ENCODE results near the gene TADA2A.

Gene TADA2A

GRCh38 chr17:37465069-37465616 lies 58.5 kb downstream of the TADA2A start:
- no peak for DNase-seq

DNA sequence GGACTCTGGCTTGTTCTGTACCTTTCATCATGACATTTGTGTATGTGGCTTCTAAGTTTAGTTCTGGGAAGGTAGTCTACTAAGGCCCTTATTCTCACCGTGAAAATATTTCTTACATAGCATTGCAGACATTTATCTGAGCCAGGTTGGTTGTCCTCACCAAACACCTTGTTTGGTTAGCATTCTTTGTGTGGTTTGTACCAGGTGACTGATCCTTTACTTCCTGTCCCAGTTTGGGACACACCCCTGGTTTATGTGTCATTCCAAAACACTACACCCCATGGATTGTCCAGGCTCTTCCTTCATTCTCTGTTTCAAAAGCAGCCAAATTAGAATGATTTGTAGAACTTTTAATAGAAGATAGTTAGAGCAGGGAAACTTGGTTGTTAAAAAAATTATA lies 59.8 kb downstream of the TADA2A start:
- DNase-seq: no peak

- no peak for DNase-seq
Observed at GRCh38 chr17:37470181-37470580, 63.5 kb downstream of the TADA2A start.

DNA sequence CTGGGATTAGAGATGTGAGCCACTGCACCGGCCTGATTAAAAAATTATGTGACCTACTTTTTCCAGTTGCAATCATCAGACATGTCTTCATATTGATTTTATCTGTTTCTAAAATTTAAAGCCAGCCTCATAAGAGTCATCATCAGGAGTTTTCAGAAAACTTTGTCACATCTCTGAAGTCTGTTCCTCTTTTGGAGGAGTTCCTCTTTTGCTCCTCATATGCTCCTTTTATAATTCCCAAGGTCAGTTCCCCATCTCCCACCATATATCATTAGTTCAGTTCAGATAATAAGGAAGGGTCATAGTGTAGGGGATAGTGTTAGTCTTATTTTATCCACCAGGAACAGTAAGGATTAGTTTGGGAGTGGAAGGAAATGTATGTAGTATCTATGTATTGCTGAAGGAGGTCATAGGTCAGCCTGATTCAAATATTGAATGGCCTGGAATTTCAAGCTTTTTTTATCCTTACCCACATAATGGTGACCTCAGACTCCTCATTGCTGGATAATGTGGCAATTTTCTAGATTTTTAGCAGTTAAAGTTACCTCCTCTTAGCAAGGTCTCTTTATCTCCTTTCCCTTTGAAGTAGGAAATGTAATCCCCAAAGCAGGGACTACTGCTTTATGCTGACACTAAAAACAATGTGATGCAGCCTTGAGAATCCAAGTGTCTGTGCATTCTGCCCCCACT lies 69.2 kb downstream of the TADA2A start:
- no peak for DNase-seq

DNA sequence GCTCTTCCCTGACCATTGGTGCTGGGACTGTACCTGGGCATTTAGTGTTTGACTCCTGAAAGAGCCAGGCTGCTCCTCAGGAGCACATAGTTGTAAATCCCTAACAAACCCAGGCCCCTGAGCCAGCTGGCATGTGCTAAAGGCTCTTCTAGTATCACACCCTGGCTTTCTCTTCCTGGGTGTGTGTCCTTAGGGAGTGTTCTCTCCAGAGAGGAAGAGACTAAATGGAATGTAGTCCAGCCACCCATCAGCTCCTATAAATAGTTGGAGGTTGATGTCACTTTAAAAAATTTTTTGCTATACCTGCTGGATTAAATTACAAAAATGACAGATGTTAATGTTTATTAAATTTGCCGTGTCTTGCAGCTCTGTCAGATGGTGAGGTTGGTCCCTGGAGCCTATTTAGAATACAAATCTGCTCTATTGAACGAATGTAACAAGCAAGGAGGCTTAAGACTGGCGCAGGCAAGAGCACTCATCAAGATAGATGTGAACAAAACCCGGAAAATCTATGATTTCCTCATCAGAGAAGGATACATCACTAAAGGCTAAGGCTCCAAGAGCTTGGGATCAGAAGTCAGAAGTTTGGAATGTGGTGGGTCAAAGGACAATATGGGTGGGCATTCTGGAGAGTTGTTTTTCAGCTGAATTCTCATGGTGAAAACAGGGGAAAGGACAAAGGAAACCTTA lies 69.9 kb downstream of the TADA2A start:
- DNase-seq: no peak

- no peak for DNase-seq
Observed at GRCh38 chr17:37478187-37478586, 71.5 kb downstream of the TADA2A start.

GRCh38 chr17:37479025-37479424 lies 72.3 kb downstream of the TADA2A start:
- DNase-seq: no peak

- no peak for DNase-seq
Observed at GRCh38 chr17:37480427-37480826, 73.7 kb downstream of the TADA2A start.

- no peak for DNase-seq
Observed at GRCh38 chr17:37481001-37481665, 74.4 kb downstream of the TADA2A start.

GRCh38 chr17:37483311-37484039 lies 76.8 kb downstream of the TADA2A start:
- DNase-seq: no peak

GRCh38 chr17:37485938-37486570 lies 79.4 kb downstream of the TADA2A start:
- no peak for DNase-seq

- DNase-seq: no peak
Observed at GRCh38 chr17:37488009-37488604, 81.4 kb downstream of the TADA2A start.

- no peak for DNase-seq
Observed at GRCh38 chr17:37488607-37489196, 82.0 kb downstream of the TADA2A start.

DNA sequence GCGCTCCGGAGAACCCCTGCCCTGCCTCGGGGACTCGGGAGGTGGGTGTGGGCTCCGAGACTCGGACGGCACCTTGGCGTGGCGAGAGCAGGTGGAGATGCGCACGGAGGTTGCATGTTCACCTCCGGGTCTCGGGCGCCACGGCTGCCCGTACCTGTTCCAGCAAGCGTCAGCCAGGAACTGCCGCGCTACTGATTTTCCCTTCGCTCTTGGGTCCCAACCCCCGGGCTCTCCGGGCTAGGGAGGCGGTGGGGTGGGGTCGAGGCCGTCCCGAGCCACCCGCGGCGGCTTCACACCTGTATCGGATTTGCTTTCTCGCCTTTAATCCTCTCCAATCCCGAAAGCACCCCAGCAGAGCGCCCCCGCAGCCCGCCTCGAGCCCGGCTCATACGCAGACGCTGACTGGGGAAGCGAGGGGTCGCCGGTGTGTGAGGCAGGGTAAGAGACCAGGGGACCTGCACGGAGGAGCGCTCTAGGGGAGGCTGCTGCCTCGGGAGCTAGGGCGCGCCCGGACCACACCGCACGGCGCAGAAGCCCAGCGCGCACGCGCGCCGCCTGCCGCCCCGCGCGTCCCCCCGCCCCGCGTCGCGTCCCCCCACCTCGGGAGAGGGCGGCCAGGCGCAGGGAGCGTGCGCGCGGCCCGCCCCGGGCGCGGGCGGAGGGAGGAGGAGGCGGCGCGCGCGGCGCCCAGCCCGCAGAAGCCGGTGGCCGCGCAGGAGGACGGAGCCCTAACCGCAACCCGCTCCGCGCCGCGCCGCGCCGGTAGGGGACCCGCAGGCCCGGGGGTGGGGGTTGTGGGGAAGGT lies 82.7 kb downstream of the TADA2A start, which contains the start of gene DUSP14:
Gene DUSP14 (plus strand): TSS at position 695 of the 805 bp plus-strand sequence. CDS start 22,382 bp downstream, outside the sequence.
- peak; percentile 28 for DNase-seq

DNA sequence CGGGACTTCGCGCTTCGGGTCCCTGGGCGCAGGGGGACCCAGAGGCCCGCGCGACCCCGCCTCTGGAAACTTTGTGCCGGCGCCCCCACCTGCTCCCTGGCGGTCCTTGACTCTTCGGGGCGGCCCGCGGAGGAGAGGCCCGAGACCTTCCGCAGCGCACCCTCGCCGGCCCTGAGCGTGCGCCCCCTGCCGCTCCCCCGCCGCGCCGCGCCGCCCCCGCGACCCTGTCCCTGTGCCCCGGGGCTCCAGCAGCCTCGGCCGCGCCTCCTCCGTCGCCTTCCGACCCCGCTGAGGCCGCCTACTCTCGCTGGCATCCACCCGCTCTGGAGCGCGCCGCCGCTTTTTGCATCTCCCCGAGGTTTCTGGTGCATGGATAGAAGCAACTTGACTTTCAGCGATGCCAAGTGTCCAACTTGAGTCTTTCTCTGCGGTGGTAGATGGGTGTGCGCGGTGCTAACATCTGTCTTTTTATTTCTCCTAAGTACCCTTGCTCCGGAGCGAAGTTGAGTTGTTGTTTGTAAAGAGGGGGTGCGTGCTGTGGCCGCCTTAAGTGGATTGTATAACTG lies 83.4 kb downstream of the TADA2A start:
- peak; percentile 20 for DNase-seq

DNA sequence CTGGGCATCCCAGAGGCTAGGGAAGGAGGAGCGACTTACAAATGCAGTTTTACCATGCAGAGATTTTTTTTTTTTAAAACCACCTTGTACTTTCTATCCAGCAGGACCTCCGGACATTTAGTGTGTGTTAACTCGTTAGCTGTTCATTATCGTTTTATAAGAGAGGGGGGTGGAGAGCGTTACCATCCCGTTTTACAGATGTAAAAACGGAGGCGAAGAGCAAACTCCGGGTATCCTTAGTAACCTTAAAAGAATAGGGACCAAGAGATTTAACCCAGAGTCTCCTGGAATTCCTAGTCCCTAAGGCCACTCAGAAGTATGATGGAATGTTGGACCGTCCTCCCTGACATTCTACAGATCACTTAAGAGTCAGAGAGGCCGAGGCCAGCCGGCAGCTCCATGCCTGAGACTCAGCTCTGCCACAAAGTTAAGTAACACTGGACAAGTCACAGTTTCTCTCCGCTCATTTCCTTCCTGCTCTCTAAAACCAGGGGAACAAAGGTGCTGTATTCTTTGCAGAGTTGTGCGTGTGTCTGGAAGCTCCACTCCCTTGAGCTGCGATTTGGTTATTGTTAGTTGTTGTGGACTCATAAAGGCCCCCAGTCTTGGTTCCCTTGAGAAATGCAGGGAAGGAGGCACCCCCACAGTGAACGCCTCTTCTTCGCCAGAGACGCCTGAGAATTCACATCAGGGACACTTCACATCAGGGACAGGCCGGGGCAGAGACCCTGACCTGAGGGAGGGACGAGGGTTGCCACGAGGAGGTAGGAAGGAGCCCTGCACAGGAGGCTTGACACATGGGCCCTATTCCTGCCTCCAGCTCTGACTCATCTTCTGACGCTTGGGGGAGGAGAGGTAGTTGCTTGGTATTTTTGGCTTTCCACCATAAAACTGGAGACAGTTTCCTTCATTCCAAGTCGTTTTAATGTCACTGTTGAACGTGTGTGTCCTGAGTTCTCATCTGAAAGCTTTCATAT lies 84.2 kb downstream of the TADA2A start:
- no peak for DNase-seq

DNA sequence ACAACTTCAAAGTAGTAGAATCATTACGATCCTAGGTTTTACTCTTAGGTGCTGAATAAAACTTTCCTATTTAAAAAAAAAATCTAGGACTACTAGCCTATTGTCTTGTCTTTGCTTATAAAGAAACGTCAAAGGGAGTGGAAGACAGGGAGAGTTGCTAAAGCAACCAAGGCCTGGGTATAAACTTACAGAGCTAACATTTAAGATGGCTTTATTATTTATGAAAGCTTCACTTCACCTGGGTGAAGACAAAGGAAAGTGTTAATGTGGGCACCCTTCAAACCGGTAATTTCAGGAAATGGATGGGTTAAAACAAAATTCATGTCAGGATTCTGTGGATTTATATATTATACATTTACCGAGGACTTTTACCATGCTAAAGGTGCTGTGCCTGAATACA lies 85.5 kb downstream of the TADA2A start:
- no peak for DNase-seq

- no peak for DNase-seq
Observed at GRCh38 chr17:37493249-37494027, 86.8 kb downstream of the TADA2A start.
